Astrocyte of the hippocampus (primary cell): ENCODE results near the gene CTNNBL1.

Experiments used
- DNase-seq: peaks from one replicate; pipeline ENCODE4 v3.0.0; 2011; ENCODE audit warnings: low read depth, low spot score

Gene CTNNBL1

GRCh38 chr20:37741570-37741969 is 47.7 kb downstream of the CTNNBL1 start:
- DNase-seq: peak; percentile 9

GRCh38 chr20:37742131-37742530 is 48.3 kb downstream of the CTNNBL1 start:
- no peak for DNase-seq

- DNase-seq: no peak
Measured at GRCh38 chr20:37744347-37744746, 50.5 kb downstream of the CTNNBL1 start.

GRCh38 chr20:37745553-37745952 is 51.7 kb downstream of the CTNNBL1 start:
- peak; percentile 7 for DNase-seq

- DNase-seq: no peak
Measured at GRCh38 chr20:37748015-37748414, 54.2 kb downstream of the CTNNBL1 start.

GRCh38 chr20:37749218-37749617 is 55.4 kb downstream of the CTNNBL1 start:
- no peak for DNase-seq

- DNase-seq: no peak
Measured at GRCh38 chr20:37749620-37750403, 56.0 kb downstream of the CTNNBL1 start.

GRCh38 chr20:37755665-37756064 is 61.8 kb downstream of the CTNNBL1 start:
- peak; percentile 36 for DNase-seq

- DNase-seq: no peak
Measured at GRCh38 chr20:37756234-37756633, 62.4 kb downstream of the CTNNBL1 start.

GRCh38 chr20:37757550-37757949 is 63.7 kb downstream of the CTNNBL1 start:
- no peak for DNase-seq

GRCh38 chr20:37758332-37758731 is 64.5 kb downstream of the CTNNBL1 start:
- DNase-seq: no peak

GRCh38 chr20:37759052-37759553 is 65.3 kb downstream of the CTNNBL1 start:
- DNase-seq: no peak

GRCh38 chr20:37759761-37760209 is 66.0 kb downstream of the CTNNBL1 start:
- no peak for DNase-seq

- DNase-seq: no peak
Measured at GRCh38 chr20:37760322-37760721, 66.5 kb downstream of the CTNNBL1 start.

GRCh38 chr20:37762716-37763485 is 69.1 kb downstream of the CTNNBL1 start:
- DNase-seq: no peak

GRCh38 chr20:37764333-37764935 is 70.6 kb downstream of the CTNNBL1 start:
- no peak for DNase-seq

GRCh38 chr20:37770908-37771307 is 77.1 kb downstream of the CTNNBL1 start:
- DNase-seq: no peak

GRCh38 chr20:37773291-37773826 is 79.5 kb downstream of the CTNNBL1 start:
- DNase-seq: no peak

GRCh38 chr20:37774156-37774555 is 80.3 kb downstream of the CTNNBL1 start:
- DNase-seq: no peak

GRCh38 chr20:37775200-37775599 is 81.4 kb downstream of the CTNNBL1 start:
- no peak for DNase-seq

- DNase-seq: no peak
Measured at GRCh38 chr20:37776049-37776448, 82.2 kb downstream of the CTNNBL1 start.

GRCh38 chr20:37776526-37776925 is 82.7 kb downstream of the CTNNBL1 start:
- no peak for DNase-seq
